Measurements from ENCODE around the gene RNF166.
A peak's percentile ranks its signal among the peaks of the same experiment; 100 is the strongest.
"Not testable (repeated sequence)": the region's sequence is repeated elsewhere in the genome, so short reads cannot be mapped to it uniquely, and the experiment has no call there.

Gene RNF166

GRCh38 chr16:88669980-88670379 lies 36.2 kb downstream of the RNF166 start:
- DNase-seq, result no peak

- not testable (repeated sequence) for DNase-seq
These were observed 36.7 kb downstream of the RNF166 start for GRCh38 chr16:88669493-88669892.

- DNase-seq, result no peak
These were observed 38.7 kb downstream of the RNF166 start for GRCh38 chr16:88667461-88667860.

GRCh38 chr16:88665570-88665969 lies 40.6 kb downstream of the RNF166 start:
- DNase-seq, result no peak

GRCh38 chr16:88665148-88665547 lies 41.1 kb downstream of the RNF166 start:
- no peak for DNase-seq

DNA sequence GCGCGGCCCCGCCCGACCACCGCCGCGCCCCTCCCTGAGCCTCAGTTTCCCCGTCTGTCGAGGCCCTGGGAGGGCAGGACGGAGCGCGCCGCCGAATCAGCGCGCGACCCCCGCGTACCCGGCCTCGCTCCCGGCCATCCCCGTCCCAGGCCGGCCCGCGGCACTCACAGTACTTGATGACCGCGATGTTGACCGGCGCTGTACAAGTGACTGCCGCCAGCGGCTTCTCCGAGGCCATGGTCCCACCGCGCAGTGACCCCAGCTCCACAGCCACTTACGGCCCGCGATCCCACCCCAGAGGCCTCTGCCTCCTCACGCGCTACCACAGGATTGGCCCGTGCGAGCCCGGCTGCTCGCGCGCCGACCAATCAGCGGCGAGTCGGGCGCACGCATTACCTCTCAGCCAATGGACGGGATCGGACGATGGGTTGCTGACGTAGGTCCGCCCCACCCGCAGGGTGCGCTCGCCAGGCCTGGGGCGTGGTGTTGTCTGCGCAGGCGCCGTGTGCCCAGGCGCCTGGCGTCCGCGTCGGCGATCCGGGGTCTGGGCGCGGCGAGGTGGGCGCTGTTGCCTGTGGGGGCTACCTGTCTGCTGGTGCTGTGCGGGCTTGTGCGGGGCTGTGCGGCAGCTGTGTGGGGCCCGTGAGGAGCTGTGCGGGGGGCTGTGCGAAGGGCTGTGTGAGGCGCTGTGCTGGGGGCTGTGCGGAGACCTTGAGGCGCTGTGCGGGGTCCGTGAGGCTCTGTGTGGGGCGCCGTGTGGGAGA lies 43.2 kb downstream of the RNF166 start, which contains the start of gene MVD:
TSS of gene MVD (minus strand) at position 249 of the 764 bp plus-strand sequence. CDS start at position 238, 11 bp downstream.
- peak; percentile 96 for DNase-seq

- DNase-seq, result peak; percentile 20
These were observed 43.9 kb downstream of the RNF166 start for GRCh38 chr16:88662222-88662842.

- no peak for DNase-seq
These were observed 44.7 kb downstream of the RNF166 start for GRCh38 chr16:88661468-88661867.

GRCh38 chr16:88659160-88659559 lies 47.0 kb downstream of the RNF166 start:
- no peak for DNase-seq

GRCh38 chr16:88658714-88659113 lies 47.5 kb downstream of the RNF166 start:
- DNase-seq, result no peak

DNA sequence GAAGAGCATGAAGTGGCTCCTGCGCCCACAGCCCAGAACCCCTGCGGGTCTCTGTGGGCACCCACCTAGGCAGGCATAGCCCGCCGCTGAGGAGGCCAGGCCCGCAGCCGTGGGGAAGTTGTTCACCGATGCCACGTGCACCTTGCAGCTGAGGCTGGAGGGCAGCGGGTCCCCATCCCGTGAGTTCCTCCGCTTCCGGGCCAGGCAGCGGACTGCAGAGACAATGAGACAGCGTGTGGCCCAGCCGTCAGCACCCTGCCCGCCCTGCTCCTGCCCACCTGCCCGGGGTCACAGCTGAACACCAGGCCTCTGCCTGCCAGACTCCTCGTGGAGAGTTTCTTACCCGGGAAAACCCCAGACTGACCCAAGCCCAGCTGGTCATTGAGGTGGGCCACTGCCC lies 48.8 kb downstream of the RNF166 start:
- no peak for DNase-seq

DNA sequence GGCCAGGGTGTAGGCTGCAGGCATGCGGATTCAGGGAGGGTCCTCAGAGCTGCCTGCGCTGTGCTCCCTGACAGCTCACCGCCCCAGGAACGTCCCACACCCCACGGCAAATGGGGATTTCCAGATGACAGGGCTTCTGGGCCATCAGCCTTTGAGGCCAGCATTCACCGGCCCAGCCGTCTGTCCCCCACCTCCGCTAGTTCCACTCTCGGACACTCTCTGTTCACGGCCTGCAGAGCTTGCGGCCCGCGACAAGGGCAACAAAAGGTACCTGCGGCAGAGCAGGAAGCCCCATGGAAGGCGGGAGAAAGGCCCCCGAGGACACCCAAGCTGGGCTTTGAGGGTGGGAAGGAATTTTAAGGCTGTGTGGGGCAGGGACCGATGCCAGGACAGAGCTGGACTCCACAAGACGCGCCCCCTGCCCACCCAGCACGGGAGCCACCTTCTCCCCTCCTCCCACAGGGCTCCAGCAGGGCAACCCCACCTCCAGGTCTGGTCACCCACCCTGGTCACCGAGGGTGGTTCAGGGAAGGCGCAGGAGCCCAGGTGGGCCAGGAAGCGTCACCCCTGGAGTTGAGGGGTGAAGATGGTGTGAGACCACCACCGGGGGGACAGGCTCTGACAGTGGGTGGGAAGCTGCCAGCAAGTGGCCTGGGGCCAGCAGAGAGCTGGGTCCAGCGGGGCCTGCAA lies 49.8 kb downstream of the RNF166 start:
- DNase-seq, result no peak

DNA sequence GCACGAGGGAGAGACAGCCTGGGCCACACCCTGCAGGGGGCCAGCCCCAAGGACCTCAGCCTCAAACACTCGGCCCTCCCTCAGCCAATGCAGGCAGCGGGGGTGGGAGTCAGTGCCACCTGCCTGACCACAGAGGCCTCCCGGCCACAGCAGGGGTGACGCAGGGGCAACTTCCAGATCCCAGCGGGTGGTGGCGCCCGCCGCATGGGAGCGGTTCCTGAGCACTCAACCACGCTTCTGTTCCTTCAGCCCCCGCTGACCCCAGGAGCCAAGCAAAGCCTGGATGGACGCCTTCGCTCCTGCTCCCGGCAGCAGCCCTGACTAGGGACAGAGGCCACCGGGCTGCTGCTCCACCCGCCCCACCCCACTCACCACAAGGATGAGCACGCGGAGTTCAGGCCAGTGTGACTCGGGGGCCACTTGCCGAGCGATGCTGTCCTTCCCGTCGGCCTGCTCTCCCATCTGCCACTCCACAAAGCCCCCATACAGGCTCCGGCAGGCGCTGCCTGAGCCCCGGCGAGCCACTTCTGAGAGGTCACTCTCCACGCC lies 50.4 kb downstream of the RNF166 start:
- DNase-seq, result no peak

GRCh38 chr16:88655053-88655732 lies 51.0 kb downstream of the RNF166 start:
- no peak for DNase-seq

DNA sequence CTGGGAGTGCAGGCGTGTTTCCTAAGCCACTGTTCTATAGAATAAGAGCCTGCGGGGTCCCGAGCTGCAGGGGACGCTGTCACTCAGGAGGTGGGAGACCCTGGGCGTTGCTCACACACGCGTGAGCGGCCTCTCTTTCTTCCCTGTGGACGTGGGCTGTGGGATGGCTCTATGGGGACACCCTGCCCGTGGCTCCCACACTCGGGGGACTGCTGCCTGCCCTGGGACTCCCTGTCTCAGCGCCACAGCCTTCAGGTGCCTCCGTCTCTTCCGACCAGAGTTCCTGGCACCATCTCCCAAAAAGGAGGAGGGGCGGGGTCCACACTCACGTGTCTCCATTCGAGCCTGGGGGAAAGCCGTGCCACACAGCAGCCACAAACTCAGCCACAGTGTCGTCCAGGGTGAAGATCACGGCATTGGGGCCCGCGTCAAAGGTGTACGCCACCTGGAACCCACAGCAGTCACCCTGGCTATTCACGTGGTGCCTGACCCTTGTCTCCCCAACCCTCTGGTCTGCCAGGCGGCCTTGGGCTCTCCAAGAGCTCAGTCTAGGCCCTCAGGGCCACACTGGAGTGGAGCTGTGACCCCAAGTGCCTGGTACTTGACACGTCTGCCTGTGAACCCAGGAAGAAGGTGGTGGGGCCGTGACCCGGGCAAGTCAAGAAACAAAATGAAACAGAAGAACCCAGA lies 51.7 kb downstream of the RNF166 start:
- DNase-seq, result no peak

- DNase-seq, result no peak
These were observed 52.4 kb downstream of the RNF166 start for GRCh38 chr16:88653596-88654362.

DNA sequence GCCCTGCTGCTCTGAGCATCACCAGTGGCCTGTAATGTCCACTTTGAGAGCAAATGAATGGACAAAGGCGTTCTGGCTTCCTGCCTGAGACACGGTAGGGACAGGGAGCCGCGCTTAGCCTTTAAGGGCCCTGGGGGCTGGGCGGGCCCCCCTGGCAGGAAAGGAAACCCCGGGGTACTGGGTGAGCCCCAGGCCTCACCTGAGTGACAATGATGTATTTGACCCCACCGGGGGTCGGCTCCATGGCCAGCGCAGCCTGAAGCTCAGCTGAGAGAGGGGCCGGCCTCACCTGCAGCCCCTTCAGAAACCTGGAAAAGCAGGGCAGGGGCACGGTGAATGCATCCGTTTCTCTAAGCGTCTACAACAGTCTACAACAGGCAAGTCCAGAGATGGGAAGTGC lies 53.1 kb downstream of the RNF166 start:
- no peak for DNase-seq

- no peak for DNase-seq
These were observed 53.5 kb downstream of the RNF166 start for GRCh38 chr16:88652762-88653063.

- DNase-seq, result no peak
These were observed 54.0 kb downstream of the RNF166 start for GRCh38 chr16:88651989-88652761.

DNA sequence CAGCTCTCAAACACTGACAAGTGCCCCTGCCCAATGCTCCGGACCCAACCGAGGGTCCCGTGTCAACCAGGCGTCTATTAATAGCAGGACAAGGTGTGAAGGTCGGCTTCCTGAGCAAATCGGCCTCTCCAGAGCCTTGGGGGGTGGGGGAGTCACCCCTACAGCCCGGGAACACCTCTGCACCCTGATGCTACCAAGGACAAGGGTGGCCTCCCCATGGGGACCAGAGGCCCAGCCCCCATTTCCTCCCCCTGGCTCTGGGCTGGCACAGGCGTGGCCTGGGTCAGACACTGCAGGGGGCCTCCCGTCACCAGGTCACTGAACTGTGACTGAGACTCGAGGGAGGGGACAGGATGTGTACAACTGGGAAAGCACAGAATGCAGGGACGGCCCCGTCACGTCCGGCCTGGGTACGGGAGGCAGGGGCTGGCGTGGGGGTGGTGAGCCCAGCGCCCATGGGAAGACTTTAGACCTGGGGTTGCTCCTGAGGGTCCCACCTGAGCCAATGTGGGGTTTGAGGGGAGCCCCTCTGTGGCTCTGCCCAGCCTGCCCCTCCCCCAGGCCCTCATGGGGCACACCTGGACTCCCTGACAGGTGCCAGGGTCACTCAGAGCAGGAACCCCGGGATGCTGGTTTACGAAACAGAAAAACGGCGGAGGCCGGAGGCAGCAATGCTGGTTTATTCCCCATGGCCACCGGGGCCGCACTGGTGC lies 54.8 kb downstream of the RNF166 start:
- DNase-seq, result peak; percentile 77

Data from CD4-positive, alpha-beta T cell treated with Interleukin-6 for 4 hours (primary cell).